ENCODE data around the gene TBC1D22A. TPM values are rescaled to one million over a fixed set of nuclear protein-coding genes. Genes with fewer than 3 reads are reported as not detected.

The TBC1D22A gene
- polyA plus RNA-seq, 1 donor from 2014 or later = 9.3 TPM

GRCh38 chr22:47219789-47220188 lies 457.3 kb downstream of the TBC1D22A start:
- Histone ChIP-seq H3K4me3 (ENCODE audit: low read length) (no peak overlapping the region), H3K9ac (ENCODE audit: low read length) (no peak overlapping the region), H3K9me2 (ENCODE audit: insufficient read depth, low read length) (no peaks in the 10 kb centered on the region), H3K27ac (ENCODE audit: low read length) (no peak overlapping the region), H3K27me3 (ENCODE audit: insufficient read depth, low read depth, low read length) (no peaks in the 10 kb centered on the region), H3K4me2 (ENCODE audit: low read length) (no peak overlapping the region), H3K9me3 (ENCODE audit: low read length) (no peaks in the 10 kb centered on the region), H3F3A (ENCODE audit: insufficient read depth, low read length, poor library complexity, severe bottlenecking) (no peaks in the 10 kb centered on the region), H4K20me1 (ENCODE audit: insufficient read depth) (no peaks in the 10 kb centered on the region), H3K36me3 (ENCODE audit: insufficient read depth, low read length) (no peaks in the 10 kb centered on the region), H2AFZ (ENCODE audit: low read depth, low read length) (no peak overlapping the region), H3K79me2 (replicated peaks; ENCODE audit: insufficient read depth, low read length) (no peaks in the 10 kb centered on the region)
- no peak for TF ChIP-seq TAF1 (IDR thresholded peaks at IDR 0.05; ENCODE audit: low read depth)

- no peak overlapping the region for H3K9ac ChIP-seq (ENCODE audit: low read length)
- no peak overlapping the region for H3K4me2 ChIP-seq (ENCODE audit: low read length)
- H3K4me3 ChIP-seq (ENCODE audit: low read length) = no peak overlapping the region
- no peaks in the 10 kb centered on the region for H3K9me3 ChIP-seq (ENCODE audit: low read length)
- H4K20me1 ChIP-seq (ENCODE audit: insufficient read depth) = no peaks in the 10 kb centered on the region
- H3K27me3 ChIP-seq (ENCODE audit: insufficient read depth, low read depth, low read length) = no peaks in the 10 kb centered on the region
- H3F3A ChIP-seq (ENCODE audit: insufficient read depth, low read length, poor library complexity, severe bottlenecking) = no peaks in the 10 kb centered on the region
- H3K9me2 ChIP-seq (ENCODE audit: insufficient read depth, low read length) = no peaks in the 10 kb centered on the region
- no peak overlapping the region for H3K27ac ChIP-seq (ENCODE audit: low read length)
- no peaks in the 10 kb centered on the region for H3K36me3 ChIP-seq (ENCODE audit: insufficient read depth, low read length)
- TF ChIP-seq EP300 (conservative IDR thresholded peaks at IDR 0.05; ENCODE audit: poor library complexity, severe bottlenecking) = no peak
- TF ChIP-seq TAF1 (IDR thresholded peaks at IDR 0.05; ENCODE audit: low read depth) = no peak
- TF ChIP-seq EZH2 (IDR thresholded peaks at IDR 0.05; ENCODE audit: borderline replicate concordance, insufficient read depth, low read length, poor library complexity, severe bottlenecking) = no peak
- no peak for TF ChIP-seq SMC3 (conservative IDR thresholded peaks at IDR 0.05; ENCODE audit: poor library complexity)
- no peak for TF ChIP-seq RAD21 (conservative IDR thresholded peaks at IDR 0.05)
- TF ChIP-seq, protein P1, sequence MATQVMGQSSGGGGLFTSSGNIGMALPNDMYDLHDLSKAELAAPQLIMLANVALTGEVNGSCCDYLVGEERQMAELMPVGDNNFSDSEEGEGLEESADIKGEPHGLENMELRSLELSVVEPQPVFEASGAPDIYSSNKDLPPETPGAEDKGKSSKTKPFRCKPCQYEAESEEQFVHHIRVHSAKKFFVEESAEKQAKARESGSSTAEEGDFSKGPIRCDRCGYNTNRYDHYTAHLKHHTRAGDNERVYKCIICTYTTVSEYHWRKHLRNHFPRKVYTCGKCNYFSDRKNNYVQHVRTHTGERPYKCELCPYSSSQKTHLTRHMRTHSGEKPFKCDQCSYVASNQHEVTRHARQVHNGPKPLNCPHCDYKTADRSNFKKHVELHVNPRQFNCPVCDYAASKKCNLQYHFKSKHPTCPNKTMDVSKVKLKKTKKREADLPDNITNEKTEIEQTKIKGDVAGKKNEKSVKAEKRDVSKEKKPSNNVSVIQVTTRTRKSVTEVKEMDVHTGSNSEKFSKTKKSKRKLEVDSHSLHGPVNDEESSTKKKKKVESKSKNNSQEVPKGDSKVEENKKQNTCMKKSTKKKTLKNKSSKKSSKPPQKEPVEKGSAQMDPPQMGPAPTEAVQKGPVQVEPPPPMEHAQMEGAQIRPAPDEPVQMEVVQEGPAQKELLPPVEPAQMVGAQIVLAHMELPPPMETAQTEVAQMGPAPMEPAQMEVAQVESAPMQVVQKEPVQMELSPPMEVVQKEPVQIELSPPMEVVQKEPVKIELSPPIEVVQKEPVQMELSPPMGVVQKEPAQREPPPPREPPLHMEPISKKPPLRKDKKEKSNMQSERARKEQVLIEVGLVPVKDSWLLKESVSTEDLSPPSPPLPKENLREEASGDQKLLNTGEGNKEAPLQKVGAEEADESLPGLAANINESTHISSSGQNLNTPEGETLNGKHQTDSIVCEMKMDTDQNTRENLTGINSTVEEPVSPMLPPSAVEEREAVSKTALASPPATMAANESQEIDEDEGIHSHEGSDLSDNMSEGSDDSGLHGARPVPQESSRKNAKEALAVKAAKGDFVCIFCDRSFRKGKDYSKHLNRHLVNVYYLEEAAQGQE (IDR thresholded peaks at IDR 0.05; ENCODE audit: borderline replicate concordance) = no peak
- TF ChIP-seq MXI1 (conservative IDR thresholded peaks at IDR 0.05; ENCODE audit: poor library complexity, severe bottlenecking) = no peak
- no peak for TF ChIP-seq POLR2AphosphoS5 (IDR thresholded peaks at IDR 0.05)
- TF ChIP-seq, protein P2, sequence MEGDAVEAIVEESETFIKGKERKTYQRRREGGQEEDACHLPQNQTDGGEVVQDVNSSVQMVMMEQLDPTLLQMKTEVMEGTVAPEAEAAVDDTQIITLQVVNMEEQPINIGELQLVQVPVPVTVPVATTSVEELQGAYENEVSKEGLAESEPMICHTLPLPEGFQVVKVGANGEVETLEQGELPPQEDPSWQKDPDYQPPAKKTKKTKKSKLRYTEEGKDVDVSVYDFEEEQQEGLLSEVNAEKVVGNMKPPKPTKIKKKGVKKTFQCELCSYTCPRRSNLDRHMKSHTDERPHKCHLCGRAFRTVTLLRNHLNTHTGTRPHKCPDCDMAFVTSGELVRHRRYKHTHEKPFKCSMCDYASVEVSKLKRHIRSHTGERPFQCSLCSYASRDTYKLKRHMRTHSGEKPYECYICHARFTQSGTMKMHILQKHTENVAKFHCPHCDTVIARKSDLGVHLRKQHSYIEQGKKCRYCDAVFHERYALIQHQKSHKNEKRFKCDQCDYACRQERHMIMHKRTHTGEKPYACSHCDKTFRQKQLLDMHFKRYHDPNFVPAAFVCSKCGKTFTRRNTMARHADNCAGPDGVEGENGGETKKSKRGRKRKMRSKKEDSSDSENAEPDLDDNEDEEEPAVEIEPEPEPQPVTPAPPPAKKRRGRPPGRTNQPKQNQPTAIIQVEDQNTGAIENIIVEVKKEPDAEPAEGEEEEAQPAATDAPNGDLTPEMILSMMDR (IDR thresholded peaks at IDR 0.05; ENCODE audit: poor library complexity, severe bottlenecking) = no peak
- H3K79me2 ChIP-seq (replicated peaks; ENCODE audit: insufficient read depth, low read length) = no peaks in the 10 kb centered on the region
- H2AFZ ChIP-seq (ENCODE audit: low read depth, low read length) = no peak overlapping the region
These were observed 458.3 kb downstream of the TBC1D22A start for GRCh38 chr22:47220752-47221151.
